C4-2B (cell line): ENCODE measurements around the gene C11orf58.

Experiments used
- H3K27ac ChIP-seq: fragments of 450-650 bp; 2 replicates; pipeline ENCODE4 v1.5.1; 2017
- ZFX ChIP-seq: fragments of 450-650 bp; IDR thresholded peaks from 2 replicates; pipeline ENCODE4 v1.6.1; 2017
- TF ChIP-seq, protein P1 (sequence below): fragments of 450-650 bp; conservative IDR thresholded peaks from 2 replicates; pipeline ENCODE4 v1.5.1; 2017; ENCODE audit warnings: mild to moderate bottlenecking

C11orf58 gene

DNA sequence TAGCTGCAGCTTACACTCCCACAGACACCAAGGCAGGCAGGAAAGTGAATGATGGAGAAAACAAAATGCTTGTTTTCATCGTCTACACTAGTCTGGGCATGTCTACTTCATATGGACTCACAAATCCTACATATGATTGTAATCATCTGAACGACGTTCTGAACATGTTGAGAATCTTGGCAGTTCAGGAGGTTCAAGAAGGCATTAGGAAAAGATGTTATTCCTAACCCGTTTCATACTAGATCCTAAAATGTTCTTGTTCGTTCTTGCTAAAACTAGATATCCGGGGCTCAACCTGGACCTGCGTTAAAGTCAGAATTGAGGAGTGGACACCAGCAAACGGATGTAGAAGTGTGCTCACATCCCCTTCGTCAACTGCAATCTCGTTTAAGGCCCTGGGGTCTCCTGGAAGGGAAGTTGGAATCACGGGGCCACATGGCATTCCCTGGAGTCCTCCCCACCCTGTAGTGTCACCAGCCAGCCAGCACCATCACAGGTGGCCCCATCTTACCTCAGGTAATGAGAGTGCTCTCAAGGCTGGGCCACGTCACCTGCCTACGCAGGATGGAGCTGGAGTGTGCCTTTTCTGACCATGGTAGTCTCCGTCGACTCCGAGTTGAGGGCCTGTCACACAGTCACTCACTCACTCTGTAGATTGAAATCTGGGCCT is 37.3 kb downstream of the C11orf58 start:
- no peak overlapping the region for H3K27ac ChIP-seq
- no peak for TF ChIP-seq ZFX
- TF ChIP-seq, protein P1, sequence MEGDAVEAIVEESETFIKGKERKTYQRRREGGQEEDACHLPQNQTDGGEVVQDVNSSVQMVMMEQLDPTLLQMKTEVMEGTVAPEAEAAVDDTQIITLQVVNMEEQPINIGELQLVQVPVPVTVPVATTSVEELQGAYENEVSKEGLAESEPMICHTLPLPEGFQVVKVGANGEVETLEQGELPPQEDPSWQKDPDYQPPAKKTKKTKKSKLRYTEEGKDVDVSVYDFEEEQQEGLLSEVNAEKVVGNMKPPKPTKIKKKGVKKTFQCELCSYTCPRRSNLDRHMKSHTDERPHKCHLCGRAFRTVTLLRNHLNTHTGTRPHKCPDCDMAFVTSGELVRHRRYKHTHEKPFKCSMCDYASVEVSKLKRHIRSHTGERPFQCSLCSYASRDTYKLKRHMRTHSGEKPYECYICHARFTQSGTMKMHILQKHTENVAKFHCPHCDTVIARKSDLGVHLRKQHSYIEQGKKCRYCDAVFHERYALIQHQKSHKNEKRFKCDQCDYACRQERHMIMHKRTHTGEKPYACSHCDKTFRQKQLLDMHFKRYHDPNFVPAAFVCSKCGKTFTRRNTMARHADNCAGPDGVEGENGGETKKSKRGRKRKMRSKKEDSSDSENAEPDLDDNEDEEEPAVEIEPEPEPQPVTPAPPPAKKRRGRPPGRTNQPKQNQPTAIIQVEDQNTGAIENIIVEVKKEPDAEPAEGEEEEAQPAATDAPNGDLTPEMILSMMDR: no peak

DNA sequence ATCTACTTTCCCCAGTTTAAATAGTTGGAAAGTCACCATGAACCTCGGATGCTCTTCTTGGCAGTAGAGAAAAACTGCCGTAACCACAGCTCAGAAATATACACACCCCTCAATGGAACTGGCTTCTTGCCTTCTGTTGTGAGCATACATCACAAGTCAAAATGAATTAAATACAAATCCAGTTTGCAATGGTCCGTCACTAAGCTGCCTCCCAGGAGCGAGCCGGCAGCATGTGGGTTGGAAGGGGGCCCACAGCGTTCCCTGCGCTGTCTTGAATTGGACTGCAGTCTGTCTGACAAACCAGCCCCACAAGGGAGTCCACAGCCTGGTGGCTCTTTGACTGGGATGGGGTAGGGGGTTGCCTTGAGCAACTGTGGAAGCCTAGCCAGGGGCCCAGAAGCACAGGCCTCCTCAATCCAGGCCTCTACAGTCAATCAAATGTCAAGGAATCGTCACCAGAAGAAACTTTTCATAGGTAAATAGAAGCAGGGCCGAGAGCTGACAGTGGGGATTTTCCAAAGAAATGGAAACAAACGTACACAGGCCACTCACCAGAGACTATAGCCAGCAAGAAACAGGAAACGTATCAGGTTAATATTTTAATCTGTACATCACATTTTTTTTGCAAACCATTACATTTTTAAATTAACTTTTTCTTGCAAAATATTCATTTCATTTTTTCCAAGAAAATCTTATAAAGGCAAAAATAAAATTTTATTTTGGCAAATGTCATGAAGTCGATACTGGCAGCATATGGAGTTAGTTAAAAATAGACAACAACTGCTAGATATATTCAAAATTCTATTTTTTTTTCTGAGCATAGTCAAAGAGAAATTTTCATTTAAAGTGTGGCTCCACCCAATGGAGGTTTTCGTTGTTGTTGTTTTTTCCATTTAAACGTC is 38.5 kb downstream of the C11orf58 start:
- TF ChIP-seq, protein P1: no peak
- no peak for TF ChIP-seq ZFX
- H3K27ac ChIP-seq: no peak overlapping the region

DNA sequence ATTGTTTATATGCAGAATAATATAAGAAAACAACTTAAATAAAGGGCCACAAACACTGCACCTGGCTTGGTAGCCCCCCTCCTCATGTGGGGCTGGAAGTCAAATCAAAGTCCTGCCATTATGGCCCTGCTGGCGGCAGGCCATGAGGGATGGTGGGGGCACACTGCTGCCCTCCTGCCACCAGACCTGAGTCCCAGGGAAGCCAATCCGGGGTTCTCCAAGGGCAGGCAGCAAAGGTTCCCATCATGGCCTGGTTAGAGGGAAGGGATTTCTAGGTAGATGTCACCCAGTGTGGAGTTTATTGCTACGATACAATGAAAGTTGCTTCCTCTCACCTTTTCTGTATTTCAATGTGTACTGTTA is 39.1 kb downstream of the C11orf58 start:
- H3K27ac ChIP-seq: no peak overlapping the region
- no peak for TF ChIP-seq ZFX
- TF ChIP-seq, protein P1: no peak

DNA sequence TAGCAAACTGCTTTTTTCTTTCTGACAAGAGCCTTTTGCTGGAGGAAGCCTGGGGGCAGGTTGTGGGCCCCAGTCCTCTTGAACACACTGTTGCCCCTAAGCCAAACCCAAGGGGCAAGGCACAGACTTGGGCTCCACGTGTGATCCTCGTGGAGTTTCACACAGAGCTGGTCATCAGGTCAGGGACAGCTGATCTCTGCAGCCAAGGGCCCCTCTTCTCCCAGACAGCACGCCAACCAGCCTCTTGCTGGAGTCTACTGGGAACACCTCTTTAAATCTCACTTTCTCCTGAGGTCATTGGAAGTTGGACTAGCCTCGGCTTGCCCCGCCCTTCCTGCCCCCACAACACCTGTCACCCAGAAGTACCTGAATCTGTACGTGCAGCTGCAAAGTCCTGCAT is 39.8 kb downstream of the C11orf58 start:
- TF ChIP-seq, protein P1: no peak
- no peak for TF ChIP-seq ZFX
- no peak overlapping the region for H3K27ac ChIP-seq

DNA sequence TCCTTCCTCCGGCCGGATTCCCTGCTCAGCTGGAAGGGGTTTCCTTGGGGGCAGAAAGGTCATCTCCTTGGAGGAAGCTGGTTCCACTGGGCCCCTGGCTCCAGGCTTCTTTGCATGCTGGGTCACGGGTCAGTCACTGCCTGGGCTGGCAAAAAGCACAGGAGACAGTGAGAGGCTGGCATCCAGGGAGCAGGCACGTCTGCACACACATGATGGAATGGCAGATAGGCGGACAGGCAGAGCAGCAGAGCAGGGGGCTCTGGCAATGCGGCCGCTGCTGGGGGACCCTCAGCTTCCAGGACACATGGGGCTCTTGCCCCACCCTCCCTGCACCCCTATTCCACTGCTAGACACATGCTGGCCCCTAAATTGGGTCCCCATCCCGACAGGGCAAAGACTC is 40.4 kb downstream of the C11orf58 start:
- no peak for TF ChIP-seq ZFX
- TF ChIP-seq, protein P1: no peak
- H3K27ac ChIP-seq: no peak overlapping the region

DNA sequence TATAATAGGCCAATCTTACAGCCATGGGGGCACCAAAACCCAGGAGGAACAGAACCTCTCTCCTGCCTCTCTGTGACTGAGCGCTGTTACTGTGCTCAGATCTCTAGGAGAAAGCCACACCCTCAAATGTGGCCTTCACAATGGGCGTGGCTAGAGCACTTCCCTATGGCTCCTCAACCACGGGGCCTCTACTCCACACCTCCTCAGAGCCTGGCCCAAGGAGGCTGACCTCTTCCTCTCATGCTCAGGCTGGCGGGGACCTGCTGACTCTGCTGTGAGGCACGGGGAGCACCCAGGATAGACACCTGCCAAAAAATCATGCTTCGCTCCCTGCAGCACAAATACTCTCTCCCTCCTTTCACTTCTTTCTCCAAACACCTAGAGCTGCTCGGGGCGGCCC is 41.0 kb downstream of the C11orf58 start:
- TF ChIP-seq, protein P1: no peak
- TF ChIP-seq ZFX: no peak
- no peak overlapping the region for H3K27ac ChIP-seq

DNA sequence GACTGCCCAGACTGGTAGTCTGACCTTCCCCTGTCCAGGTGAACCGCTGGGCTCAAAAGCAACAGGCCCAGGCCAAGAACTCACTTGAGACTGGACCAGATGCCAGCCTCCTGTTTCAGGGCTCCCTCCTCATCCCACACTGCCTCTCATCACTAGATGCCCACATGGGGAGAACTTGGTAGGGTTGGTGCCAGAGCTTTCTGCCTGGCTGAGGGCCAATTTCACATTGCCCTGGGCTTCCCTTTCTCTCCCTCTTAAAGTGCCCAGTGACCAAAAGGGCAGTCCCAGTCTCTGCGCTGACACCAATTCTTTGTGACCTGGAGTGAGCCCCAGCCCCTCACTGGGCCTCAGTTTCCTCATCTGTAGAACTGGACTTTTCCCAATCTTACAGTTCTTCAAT is 41.7 kb downstream of the C11orf58 start:
- TF ChIP-seq ZFX: no peak
- TF ChIP-seq, protein P1: no peak
- H3K27ac ChIP-seq: no peak overlapping the region
